ENCODE data around the gene ENOX2. TPM values are rescaled to one million over a fixed set of nuclear protein-coding genes. Genes with fewer than 3 reads are reported as not detected.

Gene ENOX2
- total RNA-seq, 1 experiment from 2014 or later = 24.3 TPM

- ChIA-PET CTCF (interaction anchor here (1.1 kb wide), 1 partner anchor 19 kb away, joined by 5 read pairs; no protein-coding TSS in a partner anchor), POLR2A (no interaction called here)
- no TSS peak for BruUV-seq (replicated peaks)
Measured at GRCh38 chrX:130593911-130594310, 309.1 kb downstream of the ENOX2 start.

GRCh38 chrX:130592204-130592603, 310.8 kb downstream of the ENOX2 start:
- no peaks in the 10 kb centered on the region for H3K9me3 Mint-ChIP-seq (ENCODE audit: unreplicated experiment)
- no peaks in the 10 kb centered on the region for H3K36me3 Mint-ChIP-seq (ENCODE audit: insufficient read depth, unreplicated experiment)
- no TSS peak for BruUV-seq (replicated peaks)

More at GRCh38 chrX:130593911-130594310, 309.1 kb downstream of the ENOX2 start:
- no peak for DNase-seq (ENCODE audit: unreplicated experiment)
- Mint-ChIP-seq H3K4me1 (ENCODE audit: insufficient read depth, unreplicated experiment) (no peaks in the 10 kb centered on the region), H3K27me3 (ENCODE audit: insufficient read depth, unreplicated experiment) (peaks cover 38% of the 10 kb centered on the region), H3K9me3 (ENCODE audit: unreplicated experiment) (no peaks in the 10 kb centered on the region), H3K36me3 (ENCODE audit: insufficient read depth, unreplicated experiment) (no peaks in the 10 kb centered on the region), H3K27ac (ENCODE audit: low read depth, unreplicated experiment) (no peak overlapping the region), H3K4me3 (ENCODE audit: unreplicated experiment) (no peak overlapping the region)
- intact Hi-C loops (cut with micrococcal nuclease) = no loop called here
- no peak for TF ChIP-seq CTCF (IDR thresholded peaks at IDR 0.05; ENCODE audit: unreplicated experiment)

DNA sequence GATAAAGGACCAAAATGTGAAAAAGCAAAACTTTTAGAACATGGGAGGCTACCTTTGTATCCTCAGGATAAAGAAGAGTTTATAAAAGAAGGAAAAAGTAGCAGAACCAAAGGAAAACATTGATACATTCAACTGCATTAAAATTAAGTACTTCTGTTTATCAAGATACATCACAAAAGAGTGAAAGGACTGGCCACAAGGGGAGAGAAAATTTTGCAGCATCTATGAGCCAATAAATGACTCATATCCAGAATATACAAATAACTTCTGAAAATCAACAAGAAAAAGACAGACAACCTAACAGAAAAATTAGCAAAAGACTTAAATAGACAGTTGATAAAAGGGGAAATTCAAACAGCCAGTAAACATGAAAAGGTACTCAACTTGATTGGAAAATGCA, 324.1 kb downstream of the ENOX2 start:
- no peaks in the 10 kb centered on the region for H3K36me3 Mint-ChIP-seq (ENCODE audit: insufficient read depth, unreplicated experiment)
- no TSS peak for BruUV-seq (replicated peaks)
- intact Hi-C loops (cut with micrococcal nuclease) = no loop called here
- no peaks in the 10 kb centered on the region for H3K9me3 Mint-ChIP-seq (ENCODE audit: unreplicated experiment)
- H3K27ac Mint-ChIP-seq (ENCODE audit: low read depth, unreplicated experiment) = no peak overlapping the region
- ChIA-PET CTCF (no interaction called here), POLR2A (no interaction called here)
- no peak overlapping the region for H3K4me3 Mint-ChIP-seq (ENCODE audit: unreplicated experiment)
- DNase-seq (ENCODE audit: unreplicated experiment) = no peak
- no peaks in the 10 kb centered on the region for H3K4me1 Mint-ChIP-seq (ENCODE audit: insufficient read depth, unreplicated experiment)
- H3K27me3 Mint-ChIP-seq (ENCODE audit: insufficient read depth, unreplicated experiment) = peaks cover 68% of the 10 kb centered on the region
- TF ChIP-seq CTCF (IDR thresholded peaks at IDR 0.05; ENCODE audit: unreplicated experiment) = no peak

More at GRCh38 chrX:130592204-130592603, 310.8 kb downstream of the ENOX2 start:
- CTCF ChIA-PET = interaction anchor here (1.0 kb wide), 1 partner anchor 17 kb away, joined by 3 read pairs; no protein-coding TSS in a partner anchor
- Mint-ChIP-seq H3K4me1 (ENCODE audit: insufficient read depth, unreplicated experiment) (no peaks in the 10 kb centered on the region), H3K27ac (ENCODE audit: low read depth, unreplicated experiment) (no peak overlapping the region), H3K4me3 (ENCODE audit: unreplicated experiment) (no peak overlapping the region), H3K27me3 (ENCODE audit: insufficient read depth, unreplicated experiment) (peaks cover 26% of the 10 kb centered on the region)
- no peak for DNase-seq (ENCODE audit: unreplicated experiment)
- intact Hi-C loops (cut with micrococcal nuclease) = no loop called here
- POLR2A ChIA-PET = no interaction called here
- no peak for TF ChIP-seq CTCF (IDR thresholded peaks at IDR 0.05; ENCODE audit: unreplicated experiment)

DNA sequence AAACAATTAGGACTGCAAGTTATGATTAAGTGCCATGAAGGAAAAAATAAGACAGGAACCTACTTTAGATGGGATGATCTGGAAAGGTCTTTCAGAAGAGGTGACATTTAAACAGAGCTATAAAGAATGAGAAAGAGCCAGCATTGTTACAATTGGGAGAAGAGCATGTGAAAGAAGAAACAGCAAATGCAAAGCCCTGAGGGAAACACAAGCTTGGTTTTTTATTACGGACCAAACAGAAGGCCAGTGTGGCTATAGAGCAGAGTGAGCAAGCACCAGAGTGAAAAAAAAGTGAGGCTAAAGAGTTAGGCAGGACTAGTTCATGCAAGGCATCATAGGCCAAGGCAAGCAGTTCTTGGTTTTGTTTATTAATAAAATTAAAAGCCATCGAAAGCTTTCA, 325.6 kb downstream of the ENOX2 start:
- no peaks in the 10 kb centered on the region for H3K9me3 Mint-ChIP-seq (ENCODE audit: unreplicated experiment)
- intact Hi-C loops (cut with micrococcal nuclease) = no loop called here
- CTCF ChIA-PET = interaction anchor here (0.6 to 1.9 kb wide), 4 partner anchors 10 to 339 kb away, joined by 3 to 11 read pairs (median 4); no protein-coding TSS in a partner anchor
- no peak overlapping the region for H3K27ac Mint-ChIP-seq (ENCODE audit: low read depth, unreplicated experiment)
- no TSS peak for BruUV-seq (replicated peaks)
- TF ChIP-seq CTCF (IDR thresholded peaks at IDR 0.05; ENCODE audit: unreplicated experiment) = no peak
- H3K4me3 Mint-ChIP-seq (ENCODE audit: unreplicated experiment) = no peak overlapping the region
- POLR2A ChIA-PET = interaction anchor here (0.6 kb wide), 1 partner anchor 1232 kb away, joined by 3 read pairs; no protein-coding TSS in a partner anchor
- no peak for DNase-seq (ENCODE audit: unreplicated experiment)
- no peaks in the 10 kb centered on the region for H3K4me1 Mint-ChIP-seq (ENCODE audit: insufficient read depth, unreplicated experiment)
- peaks cover 54% of the 10 kb centered on the region for H3K27me3 Mint-ChIP-seq (ENCODE audit: insufficient read depth, unreplicated experiment)
- no peaks in the 10 kb centered on the region for H3K36me3 Mint-ChIP-seq (ENCODE audit: insufficient read depth, unreplicated experiment)
